OCI-LY7 (cell line): Measurements from ENCODE around the gene ZNF692. TPM values are rescaled to one million over a fixed set of nuclear protein-coding genes. Genes with fewer than 3 reads are reported as not detected.

Source experiments
- BruUV-seq: library from RNA; stranded (reverse); fragments of 400-500 nt; replicated peaks from 2 replicates; lab custom pipeline; 2021; lab: Mats Ljungman, UMichigan
- CTCF ChIA-PET: fragments of 300-600 bp; sonication (Branson Sonifier 250); formaldehyde crosslinking; loops from one replicate; lab custom pipeline; 2022; ENCODE audit warnings: antibody characterized with exemption; ENCODE audit not compliant: unreplicated experiment; lab: Charles Lee
- POLR2A ChIA-PET: fragments of 300-600 bp; sonication (Branson Sonifier 250); formaldehyde crosslinking; loops from one replicate; lab custom pipeline; 2022; ENCODE audit warnings: antibody characterized with exemption; lab: Charles Lee
- DNase-seq: peaks from one replicate; pipeline ENCODE4 v3.0.0-alpha.2; 2015; ENCODE audit warnings: low spot score
- H2AFZ ChIP-seq: fragments of 200-600 bp; sonication (generic), shearing (Covaris generic); 2 replicates; pipeline ENCODE4 v1.6.1; 2014; ENCODE audit warnings: mild to moderate bottlenecking, antibody characterized with exemption, low read length, moderate library complexity
- H3K27ac ChIP-seq: fragments of 200-600 bp; sonication (generic); 2 replicates; pipeline ENCODE4 v1.5.1; 2014; ENCODE audit warnings: mixed run types, low read depth, mild to moderate bottlenecking, moderate library complexity, low read length, inconsistent platforms; ENCODE audit not compliant: poor library complexity, severe bottlenecking
- H3K36me3 ChIP-seq: fragments of 200-600 bp; sonication (generic); 2 replicates; pipeline ENCODE4 v1.6.1; 2014; ENCODE audit warnings: mild to moderate bottlenecking, antibody characterized with exemption, low read length, moderate library complexity, mixed read lengths; ENCODE audit not compliant: insufficient read depth
- H3K4me1 ChIP-seq: fragments of 200-600 bp; sonication (generic); 2 replicates; pipeline ENCODE4 v1.5.1; 2014; ENCODE audit warnings: mild to moderate bottlenecking, low read length; ENCODE audit not compliant: insufficient read depth, poor library complexity, severe bottlenecking
- H3K4me2 ChIP-seq: fragments of 200-600 bp; sonication (generic); 2 replicates; pipeline ENCODE4 v1.6.1; 2014; ENCODE audit warnings: mild to moderate bottlenecking, low read length
- H3K4me3 ChIP-seq: fragments of 200-600 bp; sonication (generic); 2 replicates; pipeline ENCODE4 v1.5.1; 2014; ENCODE audit warnings: mild to moderate bottlenecking, low read depth, low read length; ENCODE audit not compliant: poor library complexity, severe bottlenecking
- H3K79me2 ChIP-seq: fragments of 200-600 bp; sonication (generic); 2 replicates; pipeline ENCODE4 v1.6.1; 2016; ENCODE audit warnings: low read depth, mild to moderate bottlenecking, low read length, moderate library complexity, mixed read lengths; ENCODE audit not compliant: insufficient read depth
- H3K9me2 ChIP-seq: fragments of 200-600 bp; sonication (generic); 2 replicates; pipeline ENCODE4 v1.6.1; 2016; ENCODE audit warnings: mild to moderate bottlenecking, low read length, mixed read lengths; ENCODE audit not compliant: insufficient read depth
- H3K9me3 ChIP-seq: fragments of 200-600 bp; sonication (generic); 2 replicates; pipeline ENCODE4 v1.6.1; 2014; ENCODE audit warnings: mild to moderate bottlenecking, mixed run types, low read length, mixed read lengths
- H4K20me1 ChIP-seq: fragments of 200-600 bp; sonication (generic); 2 replicates; pipeline ENCODE4 v1.6.1; 2014; ENCODE audit warnings: mild to moderate bottlenecking, antibody characterized with exemption, low read length, moderate library complexity, mixed read lengths; ENCODE audit not compliant: insufficient read depth
- CTCF ChIP-seq: fragments of 200-600 bp; sonication (generic); conservative IDR thresholded peaks from 2 replicates; pipeline ENCODE4 v1.5.1; 2014; ENCODE audit warnings: mild to moderate bottlenecking, antibody characterized with exemption, low read length, moderate library complexity, mixed read lengths
- EZH2phosphoT487 ChIP-seq: fragments of 200-600 bp; sonication (generic); IDR thresholded peaks from 2 replicates; pipeline ENCODE4 v1.6.1; 2018; ENCODE audit warnings: low read depth, borderline replicate concordance, mild to moderate bottlenecking, mixed run types, antibody characterized with exemption, low read length, moderate library complexity, mixed read lengths
- intact Hi-C: fragments of 100-400 bp; cut with micrococcal nuclease; formaldehyde crosslinking; loops from one replicate; pipeline ENCODE4 v1.10.0; 2022; ENCODE audit not compliant: unreplicated experiment
- total RNA-seq, 2 experiments: library from RNA; depleted of rRNA in 1 of 2; stranded (reverse); fragments of >200 nt in 1 of 2; shearing (Covaris generic) in 1 of 2; gene quantifications; 2 replicates each; pipeline ENCODE4 v1.2.3, GENCODE V29; 2014 to 2022

Gene ZNF692
- total RNA-seq, 2 experiments from 2014 or later, result 65.0 to 67.4 TPM

DNA sequence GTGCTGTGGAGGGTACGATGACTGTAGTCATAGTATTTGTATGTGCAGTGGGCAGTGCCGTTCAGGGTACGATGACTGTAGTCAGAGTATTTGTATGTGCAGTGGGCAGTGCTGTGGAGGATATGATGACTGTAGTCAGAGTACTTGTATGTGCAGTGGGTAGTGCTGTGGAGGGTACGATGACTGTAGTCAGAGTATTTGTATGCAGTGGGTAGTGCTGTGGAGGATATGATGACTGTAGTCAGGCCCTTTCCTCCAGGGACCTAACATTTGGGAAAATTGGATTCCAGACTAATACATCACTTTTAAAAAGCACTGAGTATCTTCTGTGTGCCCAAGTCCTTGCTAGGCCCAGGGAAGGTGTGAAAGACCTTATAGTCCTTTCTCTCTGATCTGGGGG is 17.9 kb downstream of the ZNF692 start:
- intact Hi-C loops, result no loop called here
- Histone ChIP-seq H2AFZ (no peak overlapping the region), H3K79me2 (peaks cover 16% of the 10 kb centered on the region), H3K9me3 (no peaks in the 10 kb centered on the region), H3K4me3 (no peak overlapping the region), H3K9me2 (no peaks in the 10 kb centered on the region), H4K20me1 (no peaks in the 10 kb centered on the region), H3K4me1 (peaks cover 14% of the 10 kb centered on the region), H3K27ac (no peak overlapping the region), H3K36me3 (peaks cover 29% of the 10 kb centered on the region), H3K4me2 (no peak overlapping the region)
- no TSS peak for BruUV-seq
- CTCF ChIA-PET, result interaction anchor here (0.5 to 1.2 kb wide), 2 partner anchors 15 to 17 kb away, joined by 3 to 11 read pairs; partner anchors contain the start of genes SH3BP5L and ZNF692
- POLR2A ChIA-PET, result interaction anchor here (1.9 kb wide), 1 partner anchor 15 kb away, joined by 7 read pairs; the partner anchor contains the start of gene SH3BP5L
- DNase-seq, result no peak
- TF ChIP-seq CTCF (no peak), EZH2phosphoT487 (no peak)

GRCh38 chr1:248839168-248839555 is 19.7 kb downstream of the ZNF692 start:
- H2AFZ ChIP-seq, result peak overlapping the region; percentile 68; the same call in 1 of the 2 replicates
- peaks cover 11% of the 10 kb centered on the region; the same call in 1 of the 2 replicates for H3K36me3 ChIP-seq
- peaks cover 16% of the 10 kb centered on the region for H3K79me2 ChIP-seq
- peak overlapping the region; percentile 89 for H3K4me2 ChIP-seq
- TF ChIP-seq EZH2phosphoT487, result no peak
- no peak for TF ChIP-seq CTCF
- no peaks in the 10 kb centered on the region for H3K9me2 ChIP-seq
- no peaks in the 10 kb centered on the region for H3K9me3 ChIP-seq
- peaks cover 23% of the 10 kb centered on the region for H3K4me1 ChIP-seq
- no TSS peak for BruUV-seq
- H3K27ac ChIP-seq, result peak overlapping the region; percentile 74
- peak overlapping the region; percentile 86 for H3K4me3 ChIP-seq
- CTCF ChIA-PET, result interaction anchor here (1.3 kb wide), 1 partner anchor 20 kb away, joined by 8 read pairs; the partner anchor contains the start of gene ZNF692
- intact Hi-C loops, result no loop called here
- DNase-seq, result no peak
- POLR2A ChIA-PET, result interaction anchor here (1.7 to 5.5 kb wide), 4 partner anchors 12 to 23 kb away, joined by 8 to 70 read pairs (median 18); partner anchors contain the start of genes SH3BP5L and ZNF692
- H4K20me1 ChIP-seq, result no peaks in the 10 kb centered on the region
